Measurements from ENCODE around the gene TIMM44.

Gene TIMM44

DNA sequence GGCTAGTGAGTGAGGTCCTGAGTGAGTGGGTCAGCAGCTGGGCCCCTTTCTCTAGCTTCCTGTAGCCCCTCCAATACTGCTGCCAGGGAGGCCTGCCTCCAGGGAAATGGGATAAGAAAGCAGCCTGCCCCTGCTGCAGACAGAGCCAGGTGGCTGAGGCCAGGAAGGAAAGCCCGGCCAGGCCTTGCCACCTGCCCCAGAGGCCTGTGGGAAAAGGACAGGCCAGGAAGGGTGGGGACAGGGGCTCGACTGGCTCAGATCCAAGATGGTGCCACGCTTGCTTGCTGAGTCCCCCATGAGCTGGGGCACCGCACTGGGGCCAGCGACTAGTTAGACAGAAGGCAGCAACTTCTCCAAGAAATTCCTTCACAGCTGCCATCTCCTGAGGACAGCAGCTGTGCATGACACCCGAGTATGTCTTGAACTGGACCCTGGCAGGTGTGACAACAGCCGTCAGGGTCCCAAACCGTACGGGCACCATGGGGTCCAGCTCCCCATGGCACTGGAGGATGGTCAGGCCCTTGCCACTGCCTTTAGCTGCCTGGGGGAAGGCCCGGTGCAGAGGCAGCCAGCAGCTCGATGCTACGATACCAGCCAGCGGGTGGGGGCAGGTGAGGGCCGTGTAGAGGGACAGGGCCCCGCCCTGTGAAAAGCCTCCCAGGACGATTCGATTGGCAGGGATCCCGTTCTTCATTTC lies 64.2 kb downstream of the TIMM44 start:
- TF ChIP-seq, protein P1, sequence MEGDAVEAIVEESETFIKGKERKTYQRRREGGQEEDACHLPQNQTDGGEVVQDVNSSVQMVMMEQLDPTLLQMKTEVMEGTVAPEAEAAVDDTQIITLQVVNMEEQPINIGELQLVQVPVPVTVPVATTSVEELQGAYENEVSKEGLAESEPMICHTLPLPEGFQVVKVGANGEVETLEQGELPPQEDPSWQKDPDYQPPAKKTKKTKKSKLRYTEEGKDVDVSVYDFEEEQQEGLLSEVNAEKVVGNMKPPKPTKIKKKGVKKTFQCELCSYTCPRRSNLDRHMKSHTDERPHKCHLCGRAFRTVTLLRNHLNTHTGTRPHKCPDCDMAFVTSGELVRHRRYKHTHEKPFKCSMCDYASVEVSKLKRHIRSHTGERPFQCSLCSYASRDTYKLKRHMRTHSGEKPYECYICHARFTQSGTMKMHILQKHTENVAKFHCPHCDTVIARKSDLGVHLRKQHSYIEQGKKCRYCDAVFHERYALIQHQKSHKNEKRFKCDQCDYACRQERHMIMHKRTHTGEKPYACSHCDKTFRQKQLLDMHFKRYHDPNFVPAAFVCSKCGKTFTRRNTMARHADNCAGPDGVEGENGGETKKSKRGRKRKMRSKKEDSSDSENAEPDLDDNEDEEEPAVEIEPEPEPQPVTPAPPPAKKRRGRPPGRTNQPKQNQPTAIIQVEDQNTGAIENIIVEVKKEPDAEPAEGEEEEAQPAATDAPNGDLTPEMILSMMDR (IDR thresholded peaks at IDR 0.05) = no peak
- H3K27ac ChIP-seq = no peak overlapping the region
- H3K4me3 ChIP-seq = no peak overlapping the region
- DNase-seq (ENCODE audit: low spot score) = no peak

DNA sequence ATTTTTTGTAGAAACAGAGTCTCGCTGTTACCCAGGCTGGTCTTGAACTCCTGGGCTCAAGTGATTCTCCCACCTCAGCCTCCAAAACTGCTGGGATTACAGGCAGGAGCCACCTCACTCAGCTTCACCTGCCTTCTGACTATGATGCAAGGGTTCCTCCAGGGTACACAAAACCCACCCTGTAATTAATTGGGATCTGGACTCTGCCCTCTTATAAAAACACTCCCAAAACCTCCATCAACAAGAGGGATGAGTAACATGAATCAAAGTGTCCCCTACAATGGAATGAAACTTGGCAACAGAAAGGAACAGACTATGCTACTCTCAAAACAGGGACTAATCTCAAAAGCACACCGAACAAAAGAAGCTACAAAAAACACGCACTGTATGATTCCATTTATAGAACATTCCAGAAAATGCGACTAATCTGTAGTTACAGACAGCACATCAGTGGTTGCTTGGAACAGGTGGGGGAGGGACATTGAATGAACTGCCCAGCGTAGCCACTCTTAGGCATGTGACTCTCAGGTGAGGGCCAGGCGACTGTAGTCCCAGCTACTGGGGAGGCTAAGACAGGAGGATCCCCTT lies 66.1 kb downstream of the TIMM44 start:
- Histone ChIP-seq H3K4me3 (no peak overlapping the region), H3K27ac (no peak overlapping the region)
- TF ChIP-seq, protein P1 (IDR thresholded peaks at IDR 0.05) = no peak
- DNase-seq (ENCODE audit: low spot score) = no peak

Measured in coronary artery (tissue), 2 donors.